HL-60/S4 treated with phorbol 12-myristate 13-acetate at 8.2 ng/mL for 4 days and 3 days (cell line): Measurements from ENCODE around the gene TMEM40.

Experiments used
- in situ Hi-C: fragments of 300-500 bp; cut with MboI; formaldehyde crosslinking; loops from 2 replicates; pipeline ENCODE4 v1.15.0; 2022; ENCODE audit warnings: low sequenced_read_pairs

The TMEM40 gene

DNA sequence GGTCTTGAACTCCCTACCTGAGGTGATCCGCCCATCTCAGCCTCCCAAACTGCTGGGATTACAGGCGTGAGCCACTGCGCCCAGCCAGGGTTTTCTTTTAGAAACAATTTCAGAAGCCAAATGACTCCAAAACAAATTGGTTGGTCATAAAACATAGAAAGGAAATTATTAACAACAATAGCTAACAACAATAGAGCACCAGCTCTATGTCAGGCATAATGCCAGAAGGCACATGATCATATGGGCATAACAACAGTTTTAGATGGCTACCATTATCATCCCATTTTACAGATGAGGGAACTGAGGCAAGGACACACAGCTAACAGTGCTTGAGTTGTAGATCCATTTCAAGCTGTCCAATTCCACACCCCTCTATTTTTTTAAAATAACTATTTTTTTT lies 73.0 kb downstream of the TMEM40 start:
- in situ Hi-C loops = no loop called here
